ENCODE measurements around the gene PNKD. TPM values are rescaled to one million over a fixed set of nuclear protein-coding genes. Genes with fewer than 3 reads are reported as not detected.

PNKD gene
- total RNA-seq, 1 donor from 2014 or later: 10.3 TPM

DNA sequence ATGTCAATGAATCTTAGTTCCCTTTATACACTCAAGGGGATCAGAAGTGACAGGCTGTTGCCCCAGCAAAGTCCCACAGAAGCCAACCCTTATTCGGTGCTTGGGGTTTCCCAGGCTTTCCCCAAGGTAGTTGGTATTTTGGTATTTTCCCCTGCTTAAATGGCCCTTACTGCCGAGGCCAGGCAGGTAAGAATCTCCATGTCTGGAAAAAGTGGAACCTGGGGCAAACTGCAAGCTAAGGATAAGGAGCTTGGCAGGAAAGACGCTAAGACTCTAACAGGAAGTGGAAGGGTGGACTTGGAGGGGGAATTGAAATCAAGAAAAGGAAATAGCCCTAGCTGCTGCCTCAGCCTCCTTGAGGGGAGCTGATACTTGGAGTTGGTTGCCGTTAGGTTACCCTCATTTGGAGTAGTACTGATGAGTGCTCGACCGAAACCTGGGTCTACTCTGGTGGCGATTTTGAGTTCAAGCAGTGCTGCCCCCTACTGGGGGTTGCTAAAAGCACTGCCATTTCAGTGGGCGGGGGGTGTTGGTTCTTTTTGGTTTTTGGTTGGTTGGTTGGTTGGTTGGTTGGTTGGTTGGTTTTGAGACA, 12.8 kb upstream of the PNKD start:
- Histone ChIP-seq H3K4me3 (ENCODE audit: low read depth, low read length) (no peak overlapping the region), H3K27me3 (ENCODE audit: control insufficient read depth, insufficient read depth, low read length) (no peaks in the 10 kb centered on the region), H3K36me3 (ENCODE audit: control insufficient read depth, insufficient read depth, low read length) (peaks cover 14% of the 10 kb centered on the region)
- DNase-seq (ENCODE audit: low read depth) (peak; percentile 36), FAIRE-seq (no peak)
- TF ChIP-seq, protein P1, sequence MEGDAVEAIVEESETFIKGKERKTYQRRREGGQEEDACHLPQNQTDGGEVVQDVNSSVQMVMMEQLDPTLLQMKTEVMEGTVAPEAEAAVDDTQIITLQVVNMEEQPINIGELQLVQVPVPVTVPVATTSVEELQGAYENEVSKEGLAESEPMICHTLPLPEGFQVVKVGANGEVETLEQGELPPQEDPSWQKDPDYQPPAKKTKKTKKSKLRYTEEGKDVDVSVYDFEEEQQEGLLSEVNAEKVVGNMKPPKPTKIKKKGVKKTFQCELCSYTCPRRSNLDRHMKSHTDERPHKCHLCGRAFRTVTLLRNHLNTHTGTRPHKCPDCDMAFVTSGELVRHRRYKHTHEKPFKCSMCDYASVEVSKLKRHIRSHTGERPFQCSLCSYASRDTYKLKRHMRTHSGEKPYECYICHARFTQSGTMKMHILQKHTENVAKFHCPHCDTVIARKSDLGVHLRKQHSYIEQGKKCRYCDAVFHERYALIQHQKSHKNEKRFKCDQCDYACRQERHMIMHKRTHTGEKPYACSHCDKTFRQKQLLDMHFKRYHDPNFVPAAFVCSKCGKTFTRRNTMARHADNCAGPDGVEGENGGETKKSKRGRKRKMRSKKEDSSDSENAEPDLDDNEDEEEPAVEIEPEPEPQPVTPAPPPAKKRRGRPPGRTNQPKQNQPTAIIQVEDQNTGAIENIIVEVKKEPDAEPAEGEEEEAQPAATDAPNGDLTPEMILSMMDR (IDR thresholded peaks at IDR 0.05; ENCODE audit: insufficient read depth, low read length, severe bottlenecking): peak; percentile 69

DNA sequence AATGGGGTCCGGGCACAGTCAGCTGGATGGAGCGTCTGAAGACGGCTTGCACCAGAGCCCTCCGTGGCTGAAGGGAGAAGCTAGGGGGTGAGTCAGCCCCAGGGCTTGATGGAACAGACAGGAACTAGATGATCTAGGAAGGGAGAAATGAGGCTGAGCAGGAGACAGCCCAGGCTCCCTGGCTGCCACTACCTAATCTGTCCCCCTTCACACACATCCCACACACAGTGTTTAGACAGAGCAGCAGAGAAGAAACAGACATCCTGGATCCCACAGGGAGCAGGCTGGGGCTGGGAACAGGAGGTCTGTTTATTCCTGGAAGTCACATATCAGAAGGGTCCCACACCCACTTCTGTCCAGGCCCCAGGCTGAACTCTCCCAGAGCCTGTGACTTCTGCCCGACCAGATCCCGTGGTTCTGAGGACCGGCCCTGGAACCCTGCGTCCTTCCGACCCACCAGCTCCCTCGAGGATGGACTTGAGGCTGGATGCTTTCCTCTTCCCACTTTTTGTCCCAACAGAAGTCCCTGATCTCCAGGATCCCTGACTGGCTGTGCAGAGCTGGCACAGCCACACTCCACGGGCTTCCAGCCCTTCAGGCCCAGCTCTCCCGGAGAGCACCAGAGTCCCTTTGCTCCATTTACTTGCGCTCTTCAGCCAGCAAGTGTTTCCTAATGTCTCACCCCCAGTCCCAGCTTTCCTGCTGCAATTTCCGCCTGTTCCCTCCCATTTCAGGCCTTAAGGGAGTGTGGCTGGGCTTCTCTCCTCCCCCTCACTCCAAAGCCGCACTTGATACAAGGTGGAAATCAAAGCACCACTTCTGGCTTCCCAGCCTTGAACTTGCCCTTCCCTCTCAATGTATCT, 11.0 kb upstream of the PNKD start:
- Histone ChIP-seq H3K36me3 (ENCODE audit: control insufficient read depth, insufficient read depth, low read length) (peaks cover 2% of the 10 kb centered on the region), H3K4me3 (ENCODE audit: low read depth, low read length) (no peak overlapping the region), H3K27me3 (ENCODE audit: control insufficient read depth, insufficient read depth, low read length) (no peaks in the 10 kb centered on the region)
- no peak for FAIRE-seq
- peak; percentile 50 for DNase-seq (ENCODE audit: low read depth)
- TF ChIP-seq, protein P1 (IDR thresholded peaks at IDR 0.05; ENCODE audit: insufficient read depth, low read length, severe bottlenecking): no peak

DNA sequence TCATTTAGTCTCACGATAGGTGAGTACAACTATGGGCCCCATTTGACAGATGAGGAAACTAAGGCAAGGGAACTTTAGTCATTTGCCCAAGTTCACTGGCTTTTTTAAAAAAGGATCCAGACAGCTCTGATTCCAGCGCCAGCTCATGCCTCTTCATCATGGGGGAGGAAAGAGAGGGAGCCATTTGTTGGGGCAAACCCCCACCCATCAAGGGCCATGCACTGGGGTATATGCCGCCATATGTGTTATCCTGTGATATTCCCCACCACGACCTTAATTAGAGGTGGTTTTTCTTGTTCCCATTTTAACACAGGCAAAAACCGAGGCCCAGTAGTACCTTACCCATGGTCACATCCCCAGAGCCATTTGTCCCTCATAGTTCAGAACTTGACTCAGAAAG, 10.2 kb upstream of the PNKD start:
- Histone ChIP-seq H3K27me3 (ENCODE audit: control insufficient read depth, insufficient read depth, low read length) (no peaks in the 10 kb centered on the region), H3K4me3 (ENCODE audit: low read depth, low read length) (no peak overlapping the region), H3K36me3 (ENCODE audit: control insufficient read depth, insufficient read depth, low read length) (peaks cover 6% of the 10 kb centered on the region)
- no peak for FAIRE-seq
- DNase-seq (ENCODE audit: low read depth): no peak
- TF ChIP-seq, protein P1 (IDR thresholded peaks at IDR 0.05; ENCODE audit: insufficient read depth, low read length, severe bottlenecking): no peak

DNA sequence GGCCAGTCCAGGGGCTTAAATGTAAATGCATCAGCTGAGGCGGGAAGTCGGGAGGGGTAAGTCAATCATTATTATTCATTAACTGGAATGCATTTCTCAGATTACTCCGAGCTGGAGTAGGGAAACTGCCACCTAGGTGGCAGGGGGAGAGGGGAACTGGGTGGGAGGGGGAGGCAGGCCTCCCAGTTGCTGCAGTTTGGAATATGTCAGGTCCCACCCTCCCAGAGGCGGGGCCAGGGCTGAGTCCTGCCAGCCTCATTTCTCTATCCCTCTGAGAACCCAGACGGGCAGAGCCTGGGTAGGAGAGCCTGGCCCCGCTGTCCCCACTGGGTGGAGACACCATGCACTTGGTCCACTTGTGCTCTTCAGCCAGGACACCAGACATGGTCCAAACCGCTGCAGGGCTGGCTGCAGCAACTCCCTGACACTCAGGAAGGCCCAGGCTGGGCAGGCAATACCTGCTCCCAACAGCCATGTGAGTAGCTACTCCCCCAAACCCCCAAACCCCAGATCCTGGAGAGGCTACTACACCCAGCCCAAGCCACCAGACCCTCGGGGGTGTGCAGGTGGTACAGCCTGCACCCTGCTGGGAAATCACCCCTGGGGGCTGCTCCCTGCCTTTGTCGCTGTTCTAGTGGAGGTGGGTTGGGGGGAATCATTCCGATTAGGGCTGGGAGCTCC, 9.4 kb upstream of the PNKD start, which contains the start of gene GPBAR1:
Gene GPBAR1, plus strand, starts transcription at position 274 of the 681 bp plus-strand sequence. CDS start 1,710 bp downstream, outside the sequence.
- no peak for FAIRE-seq
- no peaks in the 10 kb centered on the region for H3K27me3 ChIP-seq (ENCODE audit: control insufficient read depth, insufficient read depth, low read length)
- no peak for DNase-seq (ENCODE audit: low read depth)
- TF ChIP-seq, protein P1 (IDR thresholded peaks at IDR 0.05; ENCODE audit: insufficient read depth, low read length, severe bottlenecking): peak; percentile 6
- H3K4me3 ChIP-seq (ENCODE audit: low read depth, low read length): no peak within 1 kb of the TSS
- H3K36me3 ChIP-seq (ENCODE audit: control insufficient read depth, insufficient read depth, low read length): peaks cover 10% of the 10 kb centered on the region

DNA sequence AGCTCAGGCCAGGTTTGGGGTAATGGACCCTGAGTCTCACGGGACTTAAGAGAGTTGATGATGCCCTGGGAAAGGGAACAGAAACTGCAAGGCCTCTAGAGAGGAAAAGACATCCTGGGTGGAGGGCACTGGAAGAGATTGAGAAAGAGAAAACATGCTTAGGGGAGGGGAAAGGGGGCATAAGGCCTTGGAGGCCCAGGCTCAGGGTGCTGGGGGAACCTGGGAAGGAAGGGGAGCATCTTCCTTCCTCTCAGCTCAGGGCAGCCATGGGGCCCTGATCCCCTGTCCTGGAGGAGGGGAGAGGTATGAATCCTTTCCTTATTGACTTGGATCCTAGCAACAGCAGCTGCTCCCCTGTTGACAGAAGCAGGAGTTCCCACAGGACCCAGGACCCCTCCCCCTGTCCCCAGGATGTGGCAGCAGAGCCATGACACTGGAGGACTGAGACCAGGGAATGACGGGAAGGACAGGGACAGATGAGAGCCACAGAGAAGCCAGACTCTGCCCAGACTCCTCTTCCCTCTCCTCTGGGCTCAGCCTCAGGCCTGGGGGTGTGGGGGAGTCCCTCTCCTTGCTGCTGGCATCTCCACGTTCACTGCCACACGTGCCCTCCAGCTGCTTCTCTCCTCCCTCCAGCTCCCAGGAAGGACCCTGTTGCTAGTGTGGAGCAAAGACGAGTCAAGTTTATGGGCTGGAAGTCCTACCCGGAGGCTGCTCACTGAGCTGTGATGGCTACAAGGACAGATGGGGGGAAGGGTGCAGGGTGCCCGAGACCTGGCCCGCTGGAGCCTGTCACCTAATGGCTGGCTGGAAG, 8.7 kb upstream of the PNKD start:
- DNase-seq (ENCODE audit: low read depth): no peak
- Histone ChIP-seq H3K4me3 (ENCODE audit: low read depth, low read length) (no peak overlapping the region), H3K36me3 (ENCODE audit: control insufficient read depth, insufficient read depth, low read length) (peaks cover 13% of the 10 kb centered on the region), H3K27me3 (ENCODE audit: control insufficient read depth, insufficient read depth, low read length) (no peaks in the 10 kb centered on the region)
- FAIRE-seq: peak; percentile 43
- TF ChIP-seq, protein P1 (IDR thresholded peaks at IDR 0.05; ENCODE audit: insufficient read depth, low read length, severe bottlenecking): no peak
